Ovary (tissue), 9 donors: ENCODE measurements around the gene RALGPS1. TPM values are rescaled to one million over a fixed set of nuclear protein-coding genes. Genes with fewer than 3 reads are reported as not detected.
A peak's percentile ranks its signal among the peaks of the same experiment; 100 is the strongest.

ENCODE experiments used
- DNase-seq, 5 donors: peaks; one replicate each; pipeline ENCODE4 v3.0.0-alpha.2; 2019 to 2020
- H3K27ac ChIP-seq, 2 donors: fragments of 200-600 bp; one replicate each; pipeline versions ENCODE4 v1.5.1 to v1.8.0; 2019 to 2022
- H3K27me3 ChIP-seq: fragments of 200-600 bp; one replicate; pipeline ENCODE4 v1.8.0; 2022
- H3K36me3 ChIP-seq: fragments of 200-600 bp; sonication (generic); one replicate; pipeline ENCODE4 v1.5.1; 2019
- H3K4me1 ChIP-seq: one replicate; pipeline ENCODE4 v1.8.1; 2013; ENCODE audit warnings: mild to moderate bottlenecking, moderate library complexity; ENCODE audit not compliant: insufficient read depth
- H3K4me3 ChIP-seq: fragments of 200-600 bp; sonication (generic); one replicate; pipeline ENCODE4 v1.5.1; 2017
- H3K9me3 ChIP-seq, 2 donors: fragments of 200-600 bp in 1 of 2; sonication (generic) in 1 of 2; one replicate each; pipeline versions ENCODE4 v1.5.1 to v1.8.1; 2013 to 2019; ENCODE audit warnings: mild to moderate bottlenecking in 1 of 2, moderate library complexity in 1 of 2
- CTCF ChIP-seq, 3 donors: fragments of 450-650 bp in 2 of 3; fragments of 200-600 bp in 1 of 3; IDR thresholded peaks; one replicate each; pipeline versions ENCODE4 v1.5.1 to v1.8.0; 2016 to 2022; ENCODE audit warnings: antibody characterized with exemption in 3 of 3, mild to moderate bottlenecking in 1 of 3
- EP300 ChIP-seq: sonication (generic); formaldehyde crosslinking; IDR thresholded peaks from one replicate; pipeline ENCODE4 v1.6.1; 2017; ENCODE audit warnings: antibody characterized with exemption
- POLR2A ChIP-seq: fragments of 450-650 bp; IDR thresholded peaks from one replicate; pipeline ENCODE4 v1.6.1; 2017; ENCODE audit warnings: antibody characterized with exemption, mild to moderate bottlenecking, moderate library complexity
- WGBS, 3 donors: extraction: QIAGEN DNeasy Blood & Tissue Kit in 1 of 3; methylation state at CpG; one replicate each; pipeline versions ENCODE4 v1.1.5 to v1.1.7; 2013 to 2017; 5-methylcytosine and 5-hydroxymethylcytosine counted together
- intact Hi-C, 4 donors: fragments of 100-400 bp; cut with DNase I; formaldehyde crosslinking; loops; one replicate each; pipeline versions ENCODE4 v1.11.0 to v1.15.1; 2022 to 2023
- polyA plus RNA-seq, 2 donors: library from polyadenylated mRNA; stranded (reverse); fragments of 200-250 nt in 1 of 2; fragments of 350-450 nt in 1 of 2; fragmentation: Illumina TruSeq in 1 of 2; extraction: RNeasy Lipid Tissue Mini Kit (QIAGEN cat#74804) in 1 of 2; gene quantifications; one replicate each; pipeline ENCODE4 v1.2.3, GENCODE V29; 2013 to 2014
- total RNA-seq, 7 donors: library from RNA; depleted of rRNA in 2 of 7; stranded (reverse); fragments of >200 nt in 2 of 7; fragmentation: NEBNext Ultra II Directional in 3 of 7; extraction: Animal tissue kit (Norgen Biotek cat#: 25700) in 3 of 7; gene quantifications; one replicate each; pipeline versions ENCODE4 v1.1.0 to v1.2.4, GENCODE V29; 2016 to 2023
- donor health status: DM: no; HTN: no; CAD: no; lungs with moderate emphysema.
- donor health status: DM: no; HTN: no; CAD: no.
- donor health status: Bipolar disorder and iron deficiency.
- donor health status: DM: yes; HTN: yes; CAD: no.
- donor health status: DM: no; HTN: no; CAD: no.
- donor health status: DM: yes; HTN: yes; CAD: no.

Gene RALGPS1
- total and polyA plus RNA-seq, 9 donors, result 2.3 to 13.1 (median 6.9) TPM

- Histone ChIP-seq H3K27ac (no peak overlapping the region), H3K36me3 (no peaks in the 10 kb centered on the region), H3K4me3 (no peak overlapping the region), H3K27me3 (no peaks in the 10 kb centered on the region), H3K4me1 (no peaks in the 10 kb centered on the region), H3K9me3 (no peaks in the 10 kb centered on the region)
- DNase-seq, result no peak
- WGBS, 3 donors, result 100% methylated on average over 1 of the region's 1 CpG
- TF ChIP-seq POLR2A (no peak), CTCF (IDR thresholded peaks at IDR 0.05) (no peak), EP300 (no peak)
- intact Hi-C loops, result no loop called here
These were observed 32.9 kb downstream of the RALGPS1 start for GRCh38 chr9:126947529-126947928.

DNA sequence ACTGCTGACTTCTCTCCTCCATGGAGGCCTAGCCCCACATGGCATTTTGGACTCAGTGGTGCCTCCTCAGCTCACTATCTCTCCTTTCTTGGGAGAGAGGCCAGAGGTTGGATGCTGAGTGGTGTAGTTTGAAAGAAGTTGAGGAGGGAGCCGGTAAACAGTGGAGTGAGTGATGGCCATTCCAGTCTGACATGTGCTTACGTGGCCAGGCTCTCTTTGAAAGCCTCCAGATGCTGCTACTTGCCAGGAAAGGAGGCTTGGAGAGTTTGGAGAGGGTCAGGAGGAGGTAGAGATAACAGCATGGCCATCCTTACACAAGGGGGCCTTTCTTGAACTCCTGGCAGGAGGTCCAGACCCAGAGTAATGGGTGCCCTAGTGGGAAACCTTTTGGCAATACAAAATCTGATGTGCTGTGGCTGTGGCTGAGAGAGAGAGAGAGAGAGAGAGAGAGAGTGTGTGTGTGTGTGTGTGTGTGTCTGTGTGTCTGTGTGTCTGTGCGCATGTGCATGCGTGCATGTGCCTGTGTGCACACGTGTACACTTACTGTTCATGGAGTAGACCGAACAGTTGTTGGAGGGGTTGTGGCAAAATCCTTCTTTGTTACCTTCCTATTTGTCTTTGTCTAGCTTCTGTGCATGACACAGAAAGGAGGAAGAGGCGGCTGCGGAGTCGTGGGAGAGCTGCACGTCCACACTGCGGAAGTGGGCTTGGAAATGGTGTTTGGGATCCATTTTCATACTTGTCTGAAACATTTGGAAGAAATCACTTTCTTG lies 37.8 kb downstream of the RALGPS1 start:
- peak in 1 of 5 donors; percentile 22 for DNase-seq
- no peak overlapping the region for H3K4me3 ChIP-seq

DNA sequence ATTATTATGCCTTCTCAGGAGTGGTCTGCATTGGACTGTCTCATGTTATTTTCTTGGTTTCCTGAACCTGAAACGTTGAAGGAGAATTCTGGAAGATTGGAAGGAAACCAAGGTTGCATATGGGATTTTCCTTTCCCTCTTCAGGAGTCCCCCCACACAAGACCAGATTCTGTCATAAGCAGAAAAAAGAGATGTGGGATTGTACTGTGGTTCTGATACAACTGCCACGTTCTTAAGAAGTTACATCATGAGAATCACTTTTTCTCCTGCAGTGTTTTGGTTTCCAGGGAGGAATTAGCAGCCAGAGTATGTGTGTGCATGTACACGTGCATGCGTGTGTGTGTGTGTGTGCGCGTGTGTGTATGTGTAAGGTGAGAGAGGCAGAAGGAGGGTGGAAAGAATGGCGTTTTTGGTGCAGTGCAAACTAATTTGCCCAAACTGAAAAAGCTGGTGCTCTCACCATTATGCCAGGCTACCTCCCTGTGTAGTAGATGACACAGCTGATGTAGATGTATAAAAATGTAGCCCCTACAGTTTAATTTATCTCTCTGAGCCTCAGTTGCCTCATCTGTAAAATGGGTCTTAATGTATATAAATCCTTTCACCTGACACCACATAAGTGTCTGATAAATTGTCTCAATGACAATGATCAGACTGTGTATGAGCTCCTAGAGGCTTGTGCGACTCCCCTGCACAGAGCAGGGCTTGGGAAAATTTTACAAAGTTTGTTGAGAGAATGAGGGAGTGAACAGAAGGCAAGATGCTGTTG lies 38.6 kb downstream of the RALGPS1 start:
- no peaks in the 10 kb centered on the region for H3K27me3 ChIP-seq
- intact Hi-C loops, result no loop called here
- peak overlapping the region in 1 of 2 donors; percentile 23 for H3K27ac ChIP-seq
- DNase-seq, result no peak
- H3K9me3 ChIP-seq, result no peaks in the 10 kb centered on the region
- TF ChIP-seq CTCF (IDR thresholded peaks at IDR 0.05) (no peak), EP300 (no peak), POLR2A (no peak)
- 38 to 51% (median 49%) methylated on average over 8 of the region's 8 CpGs for WGBS, 3 donors
- no peak overlapping the region for H3K4me3 ChIP-seq
- no peaks in the 10 kb centered on the region for H3K4me1 ChIP-seq
- H3K36me3 ChIP-seq, result no peaks in the 10 kb centered on the region

More for the DNA sequence above, 37.8 kb downstream of the RALGPS1 start:
- Histone ChIP-seq H3K27me3 (no peaks in the 10 kb centered on the region), H3K4me1 (no peaks in the 10 kb centered on the region), H3K27ac (peak overlapping the region; percentile 23 to 38), H3K9me3 (no peaks in the 10 kb centered on the region), H3K36me3 (no peaks in the 10 kb centered on the region)
- intact Hi-C loops, result no loop called here
- no peak for TF ChIP-seq CTCF (IDR thresholded peaks at IDR 0.05)
- no peak for TF ChIP-seq EP300
- TF ChIP-seq POLR2A, result no peak
- 32 to 53% (median 50%) methylated on average over 11 of the region's 11 CpGs for WGBS, 3 donors

DNA sequence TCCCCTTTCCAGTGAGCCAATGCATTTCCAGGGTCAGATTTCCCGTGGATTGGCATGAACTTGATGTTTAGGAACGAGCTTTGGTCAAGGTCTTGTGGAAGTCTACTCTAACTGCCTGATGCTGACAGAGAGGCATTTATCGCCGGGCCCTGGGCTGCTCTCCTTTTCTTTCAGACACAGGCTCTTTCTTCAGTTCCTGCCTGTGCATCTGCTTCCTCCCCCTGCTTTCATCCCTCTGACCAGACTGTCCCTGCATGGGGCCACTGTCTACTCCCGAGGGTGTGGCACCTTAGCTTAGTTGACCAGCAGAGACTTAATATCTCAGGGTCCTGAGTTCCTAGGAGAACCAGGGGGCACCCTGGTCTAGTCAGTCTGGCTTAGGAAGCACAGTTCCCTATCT lies 41.2 kb downstream of the RALGPS1 start:
- 77 to 88% (median 78%) methylated on average over 5 of the region's 5 CpGs for WGBS, 3 donors
- H3K27ac ChIP-seq, result no peak overlapping the region
- H3K4me3 ChIP-seq, result no peak overlapping the region
- no peaks in the 10 kb centered on the region for H3K4me1 ChIP-seq
- no peaks in the 10 kb centered on the region for H3K9me3 ChIP-seq
- TF ChIP-seq POLR2A (no peak), EP300 (no peak), CTCF (IDR thresholded peaks at IDR 0.05) (no peak)
- H3K27me3 ChIP-seq, result no peaks in the 10 kb centered on the region
- intact Hi-C loops, result loop anchor here in 1 of 4 donors (5.0 kb wide), 1 partner anchor 251 kb away; no protein-coding TSS in a partner anchor
- H3K36me3 ChIP-seq, result no peaks in the 10 kb centered on the region
- no peak for DNase-seq
